Heart left ventricle (tissue), 13 donors: ENCODE measurements around the gene CTNNA3.

ENCODE experiments used
- POLR2A ChIP-seq, 2 donors: fragments of 450-650 bp; IDR thresholded peaks; one replicate each; pipeline ENCODE4 v1.6.1; 2017; ENCODE audit warnings: antibody characterized with exemption in 2 of 2, mild to moderate bottlenecking in 2 of 2, moderate library complexity in 2 of 2
- TF ChIP-seq, protein P1 (sequence below), 12 donors: fragments of 200-600 bp; sonication (generic) in 4 of 12; IDR thresholded peaks; one replicate each; pipeline versions ENCODE4 v1.5.0 to v1.8.0; 2018 to 2022; ENCODE audit warnings: antibody characterized with exemption in 12 of 12, mild to moderate bottlenecking in 5 of 12
- donor health status: ischemic (EF 13 %, LVEDD 7.1; RV severe dilation, severe dysfunction).
- donor health status: DM: no; HTN: yes; CAD: no.
- donor health status: DM: no; HTN: no; CAD: no.
- donor health status: ischemic (EF 25% LVEDD 6.9; RV normal size, moderate dysfunction).
- donor health status: ischemic (EF 25% LVEDD 5.7; RV mildly dilated, moderate dysfunction).
- donor health status: ischemic (EF 35%, LVEDD 5.7; RV mildly dilated, moderate dysfunction).
- donor health status: nonischemic (EF 11% LVEDD 7.7; RV severe dilation, severe dysfunction).
- donor health status: DM: yes; HTN: yes; CAD: no.
- donor health status: PGD.
- donor health status: ischemic (EF 29% LVEDD 5.4; RV normal size, mild dysfunction).
- donor health status: nonischemic (EF 23%, LVEDD 6.1; RV moderate dilation, normal function).

DNA sequence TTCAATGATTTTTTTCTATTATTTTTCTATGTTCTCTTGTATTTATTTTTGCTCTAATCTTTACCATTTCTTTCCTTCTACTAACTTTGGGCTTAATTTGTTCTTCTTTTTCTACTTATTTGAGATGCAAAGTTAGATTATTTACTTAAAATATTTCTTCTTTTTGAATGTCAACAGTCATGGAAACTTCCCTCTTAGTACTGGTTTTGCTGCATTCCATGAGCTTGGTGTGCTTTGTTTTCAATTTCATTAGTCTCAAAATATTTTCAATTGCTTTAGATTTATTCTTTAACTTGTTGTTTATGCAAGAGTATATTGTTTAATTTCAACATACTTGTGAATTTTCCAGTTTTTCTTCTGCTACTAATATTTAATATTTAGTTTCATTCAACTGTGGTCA, 539.8 kb downstream of the CTNNA3 start:
- TF ChIP-seq, protein P1, sequence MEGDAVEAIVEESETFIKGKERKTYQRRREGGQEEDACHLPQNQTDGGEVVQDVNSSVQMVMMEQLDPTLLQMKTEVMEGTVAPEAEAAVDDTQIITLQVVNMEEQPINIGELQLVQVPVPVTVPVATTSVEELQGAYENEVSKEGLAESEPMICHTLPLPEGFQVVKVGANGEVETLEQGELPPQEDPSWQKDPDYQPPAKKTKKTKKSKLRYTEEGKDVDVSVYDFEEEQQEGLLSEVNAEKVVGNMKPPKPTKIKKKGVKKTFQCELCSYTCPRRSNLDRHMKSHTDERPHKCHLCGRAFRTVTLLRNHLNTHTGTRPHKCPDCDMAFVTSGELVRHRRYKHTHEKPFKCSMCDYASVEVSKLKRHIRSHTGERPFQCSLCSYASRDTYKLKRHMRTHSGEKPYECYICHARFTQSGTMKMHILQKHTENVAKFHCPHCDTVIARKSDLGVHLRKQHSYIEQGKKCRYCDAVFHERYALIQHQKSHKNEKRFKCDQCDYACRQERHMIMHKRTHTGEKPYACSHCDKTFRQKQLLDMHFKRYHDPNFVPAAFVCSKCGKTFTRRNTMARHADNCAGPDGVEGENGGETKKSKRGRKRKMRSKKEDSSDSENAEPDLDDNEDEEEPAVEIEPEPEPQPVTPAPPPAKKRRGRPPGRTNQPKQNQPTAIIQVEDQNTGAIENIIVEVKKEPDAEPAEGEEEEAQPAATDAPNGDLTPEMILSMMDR (IDR thresholded peaks at IDR 0.05): no peak
- no peak for TF ChIP-seq POLR2A (IDR thresholded peaks at IDR 0.05)
